Measurements from ENCODE around the gene ESRRB. TPM values are rescaled to one million over a fixed set of nuclear protein-coding genes. Genes with fewer than 3 reads are reported as not detected.

ESRRB gene
- total and polyA plus RNA-seq, 11 donors: 4.1 to 16.9 (median 7.9) TPM

DNA sequence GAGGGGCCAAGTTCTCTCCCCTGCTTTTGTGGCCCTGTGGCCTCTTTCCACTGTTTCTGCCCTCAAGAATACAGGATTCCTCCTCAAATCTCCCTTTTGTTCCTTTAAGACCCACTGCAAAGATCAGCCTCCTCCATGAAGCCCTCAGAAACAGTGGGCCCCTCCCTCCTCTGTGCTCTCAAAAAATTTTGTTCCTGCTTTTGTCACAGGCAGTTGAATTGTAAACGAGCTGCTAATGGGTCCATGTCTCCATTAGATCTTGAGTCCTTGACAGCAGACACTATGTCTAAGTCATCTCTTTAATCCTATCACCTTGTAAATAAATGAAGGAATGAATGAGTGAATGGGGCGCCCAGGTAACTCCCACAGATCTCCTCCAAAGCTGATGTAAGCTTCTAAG, 175.2 kb downstream of the ESRRB start:
- no peak overlapping the region for H3K4me3 ChIP-seq
- ATAC-seq: no peak
- no peak for DNase-seq
- no peak overlapping the region for H3K27ac ChIP-seq
- H3K9me3 ChIP-seq: no peaks in the 10 kb centered on the region
- H3K36me3 ChIP-seq: no peaks in the 10 kb centered on the region
- no peaks in the 10 kb centered on the region for H3K4me1 ChIP-seq
- TF ChIP-seq, protein P1, sequence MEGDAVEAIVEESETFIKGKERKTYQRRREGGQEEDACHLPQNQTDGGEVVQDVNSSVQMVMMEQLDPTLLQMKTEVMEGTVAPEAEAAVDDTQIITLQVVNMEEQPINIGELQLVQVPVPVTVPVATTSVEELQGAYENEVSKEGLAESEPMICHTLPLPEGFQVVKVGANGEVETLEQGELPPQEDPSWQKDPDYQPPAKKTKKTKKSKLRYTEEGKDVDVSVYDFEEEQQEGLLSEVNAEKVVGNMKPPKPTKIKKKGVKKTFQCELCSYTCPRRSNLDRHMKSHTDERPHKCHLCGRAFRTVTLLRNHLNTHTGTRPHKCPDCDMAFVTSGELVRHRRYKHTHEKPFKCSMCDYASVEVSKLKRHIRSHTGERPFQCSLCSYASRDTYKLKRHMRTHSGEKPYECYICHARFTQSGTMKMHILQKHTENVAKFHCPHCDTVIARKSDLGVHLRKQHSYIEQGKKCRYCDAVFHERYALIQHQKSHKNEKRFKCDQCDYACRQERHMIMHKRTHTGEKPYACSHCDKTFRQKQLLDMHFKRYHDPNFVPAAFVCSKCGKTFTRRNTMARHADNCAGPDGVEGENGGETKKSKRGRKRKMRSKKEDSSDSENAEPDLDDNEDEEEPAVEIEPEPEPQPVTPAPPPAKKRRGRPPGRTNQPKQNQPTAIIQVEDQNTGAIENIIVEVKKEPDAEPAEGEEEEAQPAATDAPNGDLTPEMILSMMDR (IDR thresholded peaks at IDR 0.05): no peak
- no peak for TF ChIP-seq POLR2A (IDR thresholded peaks at IDR 0.05)
- H3K27me3 ChIP-seq: no peaks in the 10 kb centered on the region
- intact Hi-C loops (cut with DNase I): no loop called here
- WGBS, 4 donors: 85 to 92% (median 90%) methylated on average over 2 of the region's 2 CpGs

Other genes starting within 250 kb of the ESRRB start
- 10 to 100 TPM; 21.0 to 32.8 (median 25.1) TPM for gene GPATCH2L, start 224.2 kb upstream of the ESRRB start, total RNA-seq
- gene GPATCH2L, start 224.2 kb upstream of the ESRRB start, polyA plus RNA-seq: 10 to 100 TPM in 1 of 2 donors, 1 to 10 TPM in 1; 5.7 to 13.9 TPM

Measured in heart left ventricle (tissue), 16 donors.